Measurements from ENCODE around the gene COL9A1.
"Not testable (repeated sequence)": the region's sequence is repeated elsewhere in the genome, so short reads cannot be mapped to it uniquely, and the experiment has no call there.

Gene COL9A1

DNA sequence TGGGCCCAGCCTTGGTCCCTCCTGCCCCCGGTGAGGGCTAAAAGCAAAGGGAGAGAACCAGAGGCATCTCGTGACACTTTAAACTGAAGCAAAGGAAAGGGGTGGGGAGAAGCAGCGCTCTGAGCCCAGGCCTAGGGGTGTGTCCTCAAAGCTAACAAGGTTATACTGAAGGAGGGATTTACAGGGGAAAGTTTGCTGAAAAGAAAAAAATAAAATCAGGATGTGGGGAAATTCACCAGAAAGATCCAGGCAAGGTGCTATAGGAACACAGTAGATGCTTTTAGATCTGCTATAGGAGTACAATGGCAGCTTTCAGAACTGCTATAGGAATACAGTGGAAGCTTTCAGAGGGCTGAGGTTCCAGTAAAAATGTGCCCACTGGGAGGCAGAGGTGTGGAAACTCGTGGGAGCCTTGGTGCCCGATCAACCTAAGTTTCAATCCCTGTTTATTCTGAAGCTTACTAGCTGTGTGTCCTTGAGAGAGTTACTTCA is at the start of gene COL9A1:
COL9A1 (minus strand) TSS at position 51 of the 492 bp plus-strand sequence. CDS start 160 bp downstream, outside the sequence.
- DNase-seq, result no peak

DNA sequence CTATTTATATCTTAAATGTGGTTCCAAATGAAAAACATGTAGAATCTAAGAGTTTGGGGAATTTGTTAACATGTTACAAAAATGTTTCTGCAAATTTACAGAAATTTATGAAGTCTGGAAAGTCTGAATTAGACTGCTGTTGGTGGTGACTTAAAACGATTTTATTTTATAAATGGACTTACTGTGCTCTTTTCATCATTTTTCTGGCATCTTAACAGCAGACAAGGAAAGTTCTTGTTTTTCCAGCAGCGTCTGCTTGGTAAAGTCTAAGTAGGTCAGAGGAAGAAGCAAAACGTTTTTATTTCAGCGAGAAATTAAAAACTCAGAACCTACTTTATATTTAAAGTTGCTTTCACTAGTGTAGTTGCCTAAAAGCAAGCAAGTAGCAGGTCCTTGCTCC is 48.6 kb upstream of the COL9A1 start:
- no peak for DNase-seq

DNA sequence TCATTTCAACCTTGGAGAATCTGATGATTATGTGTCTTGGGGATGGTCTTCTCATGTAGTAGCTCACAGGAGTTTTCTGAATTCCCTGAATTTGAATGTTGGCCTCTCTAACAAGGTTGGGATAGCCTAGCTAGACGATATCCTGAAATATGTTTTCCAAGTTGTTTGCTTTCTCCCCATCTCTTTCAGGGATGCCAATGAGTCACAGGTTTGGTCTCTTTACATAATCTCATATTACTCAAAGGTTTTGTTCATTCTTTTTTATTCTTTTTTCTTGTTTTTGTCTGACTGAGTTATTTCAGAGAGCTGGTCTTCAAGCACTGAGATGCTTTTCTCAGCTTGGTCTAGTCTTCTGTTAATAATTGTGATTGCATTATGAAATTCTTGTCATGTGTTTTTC is 42.7 kb upstream of the COL9A1 start:
- DNase-seq, result no peak

DNA sequence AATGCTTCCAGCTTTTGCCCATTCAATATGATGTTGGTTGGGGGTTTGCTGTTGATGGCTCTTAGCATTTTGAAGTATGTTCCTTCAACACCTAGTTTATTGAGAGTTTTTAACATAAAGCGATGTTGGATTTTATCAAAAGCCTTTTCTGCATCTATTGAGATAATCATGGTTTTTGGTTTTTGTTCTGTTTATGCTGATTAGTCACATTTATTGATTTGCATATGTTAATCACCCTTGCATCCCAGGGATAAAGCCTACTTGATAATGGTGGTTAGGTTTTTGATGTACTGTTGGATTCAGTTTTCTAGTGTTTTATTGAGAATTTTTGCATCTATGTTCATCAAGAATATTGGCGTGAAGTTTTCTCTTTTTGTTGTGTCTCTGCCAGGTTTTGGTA is 40.4 kb upstream of the COL9A1 start:
- no peak for DNase-seq

DNA sequence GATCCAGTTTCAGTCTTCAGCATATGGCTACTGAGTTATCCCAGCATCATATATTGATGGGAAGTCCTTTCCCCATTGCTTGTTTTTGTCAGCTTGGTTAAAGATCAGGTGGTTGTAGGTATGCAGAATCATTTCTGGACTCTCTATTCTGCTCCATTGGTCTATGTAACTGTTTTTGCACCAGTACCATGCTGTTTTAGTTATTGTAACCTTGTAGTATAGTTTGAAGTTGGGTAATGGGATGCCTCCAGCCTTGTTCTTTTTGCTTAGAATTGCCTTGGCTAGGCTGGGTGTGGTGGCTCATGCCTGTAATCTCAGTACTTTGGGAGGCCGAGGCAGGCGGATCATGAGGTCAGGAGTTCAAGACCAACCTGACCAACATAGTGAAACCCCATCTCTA is 36.9 kb upstream of the COL9A1 start:
- DNase-seq, result not testable (repeated sequence)

DNA sequence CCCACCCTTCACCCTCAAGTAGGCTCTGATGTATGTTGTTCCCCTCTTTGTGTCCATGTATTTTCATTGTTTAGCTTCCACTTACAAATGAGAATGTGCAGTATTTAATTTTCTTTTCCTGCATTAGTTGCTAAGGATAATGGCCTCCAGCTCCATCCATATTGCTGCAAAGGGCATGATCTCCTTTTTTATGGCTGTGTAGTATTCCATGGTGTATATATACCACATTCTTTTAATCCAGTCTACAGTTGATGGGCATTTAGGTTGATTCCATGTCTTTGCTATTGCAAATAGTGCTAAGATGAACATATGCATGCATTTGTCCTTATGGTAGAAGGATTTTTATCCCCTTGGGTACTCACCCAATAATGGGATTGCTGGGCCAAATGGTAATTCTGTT is 35.9 kb upstream of the COL9A1 start:
- no peak for DNase-seq

DNA sequence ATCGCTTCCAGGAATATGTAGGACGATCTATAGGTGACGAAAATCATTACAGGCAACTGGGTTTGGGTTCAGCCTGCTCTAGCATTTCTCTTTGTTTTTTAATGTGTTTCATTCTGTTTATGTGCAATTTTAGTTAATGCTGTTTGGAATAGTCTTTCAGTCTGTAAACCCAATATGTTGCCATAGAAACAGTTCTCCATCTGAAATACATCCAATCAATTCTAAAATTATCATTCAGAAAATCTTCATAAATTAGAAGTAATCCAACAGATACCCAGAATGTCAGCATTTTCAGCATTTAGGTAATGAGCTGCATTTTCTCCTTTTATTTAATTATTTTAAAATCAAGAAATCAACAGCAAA is 34.8 kb upstream of the COL9A1 start:
- no peak for DNase-seq

DNA sequence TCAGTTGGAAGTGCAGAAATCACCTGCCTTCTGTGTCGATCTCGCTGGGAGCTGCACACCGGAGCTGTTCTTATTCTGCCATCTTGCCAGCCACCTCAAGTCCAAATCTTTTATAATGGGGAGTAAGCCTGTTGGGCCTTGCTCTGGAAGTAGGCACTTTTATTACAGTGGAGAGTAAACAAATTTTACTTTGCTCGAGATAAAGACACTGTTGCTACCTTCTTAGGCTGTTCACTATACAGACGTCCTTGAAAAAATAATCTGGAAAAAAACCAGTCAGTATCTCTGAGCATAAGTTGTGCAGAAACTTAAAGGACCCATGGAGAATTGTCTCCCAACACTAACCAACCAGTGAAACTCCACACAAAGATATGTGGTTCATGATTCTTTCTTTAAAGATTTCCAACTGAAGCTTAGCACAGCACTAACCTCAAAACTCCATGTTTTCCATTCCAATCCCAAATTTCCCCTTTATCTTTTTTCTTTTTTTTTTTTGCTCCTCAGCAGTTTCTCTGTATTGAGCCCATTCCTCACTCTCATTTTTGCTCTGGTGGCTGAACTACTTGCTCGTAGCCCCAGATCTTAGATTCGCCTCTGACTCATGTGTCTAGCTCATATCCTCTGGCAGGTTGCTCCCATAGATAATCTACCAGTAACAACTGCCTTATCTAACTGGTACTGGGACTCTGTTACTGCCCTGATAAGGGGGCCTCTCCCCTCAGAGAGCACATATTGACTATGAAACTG is 34.3 kb upstream of the COL9A1 start:
- no peak for DNase-seq

DNA sequence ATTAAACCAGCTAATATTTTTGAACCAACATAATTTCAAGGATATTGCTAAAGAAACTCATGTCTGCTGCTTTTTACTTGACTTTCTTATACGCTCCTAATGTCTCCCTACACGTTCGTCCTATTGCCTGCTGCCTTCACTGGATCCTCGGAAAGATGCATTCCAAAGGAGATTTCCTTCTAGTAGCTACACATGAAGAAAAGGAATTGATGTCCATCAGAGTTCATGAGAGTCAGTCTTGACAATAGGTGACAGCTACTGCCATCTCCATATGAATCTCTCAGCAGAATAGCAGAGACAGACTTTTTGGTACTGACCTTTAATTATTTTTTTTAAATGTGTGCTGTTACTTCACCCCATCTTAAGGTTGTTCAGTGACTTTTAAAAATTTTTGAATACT is 24.2 kb upstream of the COL9A1 start:
- no peak for DNase-seq

DNA sequence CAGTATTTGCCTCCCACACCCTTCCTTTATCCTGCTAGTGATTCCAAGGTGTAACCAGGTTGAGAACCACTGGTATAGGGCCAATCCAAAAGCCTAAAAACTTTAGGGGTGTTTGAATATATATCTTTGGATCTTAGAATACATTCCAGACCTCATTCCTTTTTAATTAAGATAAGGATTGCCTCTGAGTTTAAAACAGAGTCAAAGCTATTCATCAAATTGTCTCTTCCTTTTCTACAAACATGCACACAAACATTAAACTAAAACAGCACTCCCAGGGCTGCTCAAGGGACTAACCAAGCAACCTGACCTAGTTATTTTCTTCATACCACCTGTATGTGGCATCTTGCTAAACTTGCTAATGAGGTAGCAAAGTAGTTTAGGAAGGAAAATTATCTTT is 22.1 kb upstream of the COL9A1 start:
- DNase-seq, result no peak

DNA sequence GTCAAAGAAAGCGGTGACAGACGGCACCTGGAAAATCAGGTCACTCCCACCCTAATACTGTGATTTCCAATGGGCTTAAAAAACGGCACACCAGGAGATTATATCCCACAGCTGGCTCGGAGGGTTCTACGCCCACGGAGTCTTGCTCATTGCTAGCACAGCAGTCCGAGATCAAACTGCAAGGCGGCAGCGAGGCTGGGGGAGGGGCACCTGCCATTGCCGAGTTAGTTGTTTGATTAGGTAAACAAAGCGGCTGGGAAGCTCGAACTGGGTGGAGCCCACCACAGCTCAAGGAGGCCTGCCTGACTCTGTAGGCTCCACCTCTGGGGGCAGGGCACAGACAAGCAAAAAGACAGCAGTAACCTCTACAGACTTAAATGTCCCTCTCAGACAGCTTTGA is 14.9 kb upstream of the COL9A1 start:
- not testable (repeated sequence) for DNase-seq

DNA sequence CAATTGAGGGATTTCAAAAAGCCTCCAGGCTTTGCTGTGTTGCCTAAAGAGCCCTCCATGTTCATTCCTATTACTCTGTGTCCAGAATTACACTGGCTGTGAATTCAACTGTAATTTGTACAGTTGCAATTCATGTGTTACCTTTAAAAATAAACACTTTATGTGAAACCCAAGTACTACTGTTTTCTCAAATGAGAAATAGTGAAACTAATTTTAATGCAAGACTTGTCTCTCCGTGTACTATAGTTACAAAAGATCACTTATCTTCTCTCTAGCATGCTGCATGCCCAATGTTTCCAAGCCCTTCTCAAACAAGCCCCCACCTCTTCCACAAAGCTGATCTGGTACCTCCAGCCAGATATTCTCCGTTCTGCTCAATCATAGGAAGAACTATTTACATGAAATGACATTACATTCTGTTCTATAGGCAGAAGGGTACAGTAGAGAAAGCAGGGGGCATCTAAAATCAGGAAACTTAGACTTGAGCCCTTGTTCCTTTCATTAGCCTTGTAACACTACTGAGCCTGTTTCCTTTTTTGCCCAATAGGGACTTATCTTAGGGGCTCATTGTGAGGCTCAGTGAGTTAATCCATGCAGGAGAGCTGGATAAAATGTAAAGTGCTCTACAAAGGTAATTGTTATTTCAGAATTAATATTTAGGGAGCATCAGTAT is 12.3 kb upstream of the COL9A1 start:
- no peak for DNase-seq

DNA sequence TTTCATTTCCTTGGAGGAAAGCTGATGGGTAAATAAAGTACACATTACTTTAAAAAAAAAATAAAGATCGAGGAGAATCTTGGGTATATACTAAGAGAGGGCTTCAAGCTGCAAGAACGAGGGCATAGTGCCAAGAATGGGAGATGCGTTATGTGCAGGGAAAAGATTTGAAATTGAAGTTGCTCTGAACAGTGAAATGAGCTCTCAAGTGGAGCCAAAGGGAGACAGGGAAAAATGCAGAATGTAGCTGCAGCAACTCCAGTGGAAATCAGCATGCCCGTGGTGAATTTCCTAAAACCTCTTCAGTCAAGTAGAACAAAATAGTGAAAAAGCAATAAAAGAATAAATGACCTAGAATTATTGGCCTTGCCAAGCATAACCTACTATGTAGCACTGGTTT is 11.4 kb upstream of the COL9A1 start:
- DNase-seq, result no peak

DNA sequence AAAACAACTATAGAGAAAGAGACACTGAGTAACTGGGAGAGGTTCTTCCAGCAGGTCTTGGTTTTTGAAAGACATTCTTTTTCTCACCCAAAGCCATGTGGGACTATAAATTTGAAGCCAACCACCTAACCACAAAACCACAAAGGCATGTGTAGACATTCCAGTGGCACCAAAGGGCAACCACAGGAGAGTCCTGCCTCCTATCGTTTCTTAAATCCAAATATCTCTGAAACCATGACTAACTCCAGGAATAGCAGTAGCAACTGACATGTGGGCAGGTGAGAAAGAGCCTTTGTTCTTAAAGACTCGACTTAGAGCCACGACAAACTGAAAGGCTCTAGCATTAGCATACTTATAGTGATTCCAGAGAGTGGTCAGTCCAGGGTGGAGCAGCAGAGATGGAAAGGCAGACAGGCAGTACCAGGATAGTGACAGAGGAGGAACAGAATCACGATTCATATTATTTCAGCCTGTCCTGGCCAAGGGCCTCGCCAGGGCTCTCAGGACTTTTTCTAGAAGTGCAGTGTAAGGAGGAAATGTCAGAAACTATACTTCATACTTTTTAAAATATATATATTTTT is 9.4 kb upstream of the COL9A1 start:
- DNase-seq, result no peak

DNA sequence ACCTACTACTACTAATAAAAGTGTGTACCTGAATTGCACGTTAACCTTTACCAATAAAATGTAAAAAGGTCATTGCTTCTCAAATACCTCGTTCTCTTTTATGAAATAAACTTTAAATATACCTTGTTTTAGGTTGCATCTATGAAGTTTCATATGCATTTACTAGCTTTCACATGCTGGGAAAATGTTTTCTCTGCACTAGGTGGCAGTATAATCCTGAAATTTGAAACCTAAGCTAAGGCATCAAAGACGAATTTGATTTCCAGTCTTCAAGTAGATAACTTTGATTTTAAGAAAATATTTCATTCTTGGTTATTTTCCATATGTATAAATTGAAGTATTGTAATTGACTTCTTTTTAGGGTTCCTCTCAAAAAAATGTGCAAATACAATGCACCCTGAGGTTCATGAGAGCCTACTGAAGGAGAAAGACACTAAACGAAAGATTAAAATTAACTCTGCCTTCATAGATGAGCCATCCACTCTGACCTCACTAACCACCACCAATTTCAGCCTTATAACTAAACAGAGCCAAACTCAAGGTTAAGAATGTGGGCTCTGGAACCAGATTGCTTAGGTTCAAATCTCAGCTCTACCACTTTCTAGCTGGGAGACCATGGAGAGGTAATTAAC is 7.3 kb upstream of the COL9A1 start:
- no peak for DNase-seq

DNA sequence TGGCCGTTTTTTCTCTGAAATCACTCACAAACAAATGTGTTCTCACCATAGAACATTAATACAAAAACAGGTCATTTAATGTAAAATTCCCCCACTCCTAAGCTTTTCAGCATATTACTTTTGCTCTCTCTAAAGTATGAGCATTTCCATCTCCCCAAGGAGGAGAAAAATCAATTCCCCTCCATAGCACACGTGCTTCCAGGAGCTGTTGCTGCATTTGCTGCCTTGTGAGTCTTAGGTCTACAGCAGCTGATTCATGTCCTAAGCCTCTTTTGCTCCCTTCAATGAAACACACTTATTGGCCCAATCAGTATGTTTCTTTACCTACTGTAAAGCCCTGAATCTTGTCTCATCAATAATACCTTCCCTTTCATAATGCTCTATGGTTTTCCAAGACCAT is 6.4 kb upstream of the COL9A1 start:
- no peak for DNase-seq

DNA sequence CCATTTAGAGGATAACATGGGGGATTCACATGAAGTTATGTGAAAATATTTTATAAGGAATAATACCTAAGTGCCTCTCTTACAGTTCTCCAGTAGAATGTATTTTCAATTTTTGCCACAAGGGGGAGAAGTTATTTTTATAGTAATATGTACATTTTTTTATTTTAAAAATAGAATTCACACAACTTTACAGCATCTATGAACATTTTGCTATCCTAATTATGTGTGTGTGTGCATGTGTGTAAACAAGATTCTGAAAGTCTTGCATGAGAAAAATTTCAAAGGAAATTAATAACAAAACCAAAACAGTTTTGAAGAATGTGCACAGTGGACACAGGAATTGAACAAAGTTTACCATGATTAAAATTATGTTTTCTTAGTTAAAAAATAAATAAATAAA is 5.3 kb upstream of the COL9A1 start:
- DNase-seq, result not testable (repeated sequence)

DNA sequence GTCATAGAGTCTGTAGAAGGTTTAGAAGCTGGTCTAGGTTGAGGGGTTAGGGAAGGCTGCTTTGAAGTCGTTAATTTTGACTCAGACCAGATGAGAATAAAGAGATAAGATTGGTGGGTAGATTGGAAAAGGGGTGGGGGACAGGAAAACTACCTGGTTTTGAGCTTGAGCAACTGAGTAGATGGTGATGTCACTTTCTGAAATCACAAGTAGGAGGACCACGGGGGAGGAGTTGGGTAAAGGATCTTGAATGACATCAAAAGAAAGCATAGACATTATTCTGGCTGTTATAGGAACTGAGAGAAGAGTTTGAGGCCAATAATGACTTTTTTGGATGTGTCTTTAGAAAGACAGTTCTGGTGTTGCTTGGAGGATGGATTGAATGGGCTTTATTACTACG is 4.1 kb upstream of the COL9A1 start:
- no peak for DNase-seq

DNA sequence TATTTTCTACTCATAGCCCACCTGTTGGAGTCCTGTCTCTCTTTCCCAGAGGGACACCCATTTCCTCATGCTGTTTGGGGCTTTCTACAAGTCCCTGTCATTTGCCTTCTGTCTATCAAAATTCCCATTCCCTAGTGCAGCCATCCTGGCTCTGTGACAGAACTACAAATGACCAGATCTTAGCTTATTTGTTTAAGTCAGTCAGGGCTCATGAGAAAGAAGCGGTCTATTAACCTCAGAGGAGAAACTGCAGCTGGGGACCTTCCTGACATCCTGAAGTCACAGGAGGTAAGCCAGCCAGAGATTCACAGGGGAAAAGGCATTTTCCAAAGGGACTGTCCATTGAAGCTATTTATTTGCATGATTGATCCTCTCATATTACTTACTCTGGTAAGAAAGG is 1.7 kb upstream of the COL9A1 start:
- no peak for DNase-seq

DNA sequence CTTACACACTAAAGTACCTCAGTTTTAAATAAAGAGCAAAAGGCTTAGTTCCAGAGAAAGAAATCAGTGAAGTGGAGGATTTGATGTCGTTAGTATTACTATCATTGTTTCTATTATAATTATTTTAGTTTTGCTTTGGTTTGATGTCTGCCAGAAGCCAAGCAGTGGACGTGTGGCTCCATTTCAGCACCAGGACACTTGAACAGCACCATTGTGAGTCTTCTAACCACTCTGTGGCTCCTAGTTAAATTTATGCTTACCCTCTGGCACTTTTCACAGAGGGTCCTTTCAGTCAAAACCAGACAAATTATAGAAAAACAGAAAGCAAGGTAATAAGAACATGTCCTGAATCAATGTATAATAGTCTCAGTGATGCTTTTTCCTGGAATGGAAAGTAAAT is 3.4 kb downstream of the COL9A1 start:
- no peak for DNase-seq

DNA sequence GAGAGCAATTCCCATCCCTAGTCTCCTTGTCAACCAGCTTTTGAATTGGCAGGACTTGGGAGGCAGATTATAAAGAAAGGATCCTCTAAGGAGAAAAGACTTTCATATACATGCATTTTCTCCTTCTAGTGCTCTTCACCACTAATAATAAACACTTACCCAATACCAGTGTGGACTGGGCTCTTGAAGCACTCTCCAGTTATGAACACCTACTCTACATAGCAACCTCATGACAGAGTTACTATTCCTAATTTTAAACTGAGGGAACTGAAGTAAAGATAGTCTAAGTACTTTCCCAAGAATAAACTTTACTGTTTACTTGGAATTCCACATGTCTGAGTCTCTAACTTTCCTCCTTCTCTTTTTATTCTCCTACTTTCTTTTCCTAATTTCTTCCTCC is 4.8 kb downstream of the COL9A1 start:
- no peak for DNase-seq

DNA sequence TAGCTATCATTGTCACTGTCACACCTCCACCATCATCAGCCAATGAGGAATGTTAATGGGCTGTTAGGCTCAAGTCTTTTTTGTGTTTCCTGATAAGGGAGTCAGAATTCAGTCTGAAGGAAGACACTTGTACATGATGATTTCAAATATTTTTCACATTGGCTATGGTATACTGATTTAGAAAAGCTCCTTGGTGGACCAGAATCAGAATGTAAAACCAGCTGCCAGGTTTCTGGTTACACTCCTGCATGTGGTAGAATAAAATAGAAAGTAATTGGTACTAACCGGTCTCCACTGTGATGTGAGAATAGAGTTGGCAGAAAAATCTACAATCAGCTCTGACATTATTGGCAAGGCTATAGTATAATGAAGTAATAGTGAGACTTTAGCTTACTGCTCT is 10.7 kb downstream of the COL9A1 start:
- DNase-seq, result no peak

DNA sequence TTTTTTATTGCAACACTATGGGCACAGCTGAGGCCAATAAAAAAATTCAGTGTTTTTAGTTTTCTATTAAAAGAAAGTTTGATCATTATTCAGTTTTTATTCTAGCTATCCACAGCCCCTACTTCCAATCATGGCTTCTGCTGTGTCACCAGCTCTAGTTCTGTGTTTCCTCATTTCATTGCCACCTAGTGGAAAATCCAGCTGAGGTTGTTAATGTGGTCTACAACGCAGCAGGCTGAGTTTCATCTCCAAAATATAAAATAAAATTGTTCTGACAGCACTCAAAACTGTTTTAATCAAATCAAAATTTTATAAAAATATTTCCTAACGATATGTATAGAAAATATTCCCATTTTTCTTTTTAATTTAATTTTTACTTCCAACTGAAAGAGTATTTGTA is 13.6 kb downstream of the COL9A1 start:
- DNase-seq, result no peak

DNA sequence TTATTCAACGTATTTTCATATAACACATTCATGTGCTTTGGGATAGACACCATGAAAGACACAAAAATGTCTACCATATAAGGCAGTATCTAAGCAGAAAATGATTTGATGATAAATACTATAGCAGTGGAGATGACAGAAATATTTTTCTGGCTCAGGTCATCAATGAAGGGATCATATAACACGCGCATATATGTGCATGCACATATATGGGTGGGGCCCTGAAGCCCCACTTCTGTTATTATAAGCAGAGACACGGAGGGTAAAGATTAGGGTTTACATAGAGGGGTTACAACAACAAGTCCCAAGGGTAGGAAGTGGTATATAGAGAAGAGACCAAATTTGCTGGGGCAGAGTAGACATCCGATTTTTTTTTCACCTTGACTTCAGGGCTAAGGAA is 16.0 kb downstream of the COL9A1 start:
- no peak for DNase-seq
